Measurements from ENCODE around the gene CEP112. TPM values are rescaled to one million over a fixed set of nuclear protein-coding genes. Genes with fewer than 3 reads are reported as not detected.

Gene CEP112
- total and polyA plus RNA-seq, 2 donors (not counting 3 experiments of a cell fraction or from before 2014, with no cell fraction given) = 1.5 to 25.3 TPM

DNA sequence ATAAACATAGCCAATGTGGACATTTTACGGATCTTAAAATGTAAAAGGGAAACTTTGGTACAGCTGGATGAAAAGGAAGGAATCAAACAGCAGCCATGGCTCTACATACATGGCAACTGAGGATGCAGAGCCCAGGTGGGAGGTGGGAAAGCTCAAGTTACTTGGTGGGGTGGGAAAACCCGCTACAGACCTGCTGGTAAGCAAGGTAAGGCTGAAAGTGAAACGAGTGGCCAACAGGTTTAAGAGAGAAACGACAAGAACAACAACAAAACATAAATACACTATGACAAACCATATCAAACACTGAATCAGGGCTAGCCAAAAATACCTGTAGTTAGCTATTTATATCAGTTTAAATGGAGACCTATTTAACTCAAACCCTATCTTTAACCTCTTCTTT is 185.3 kb downstream of the CEP112 start:
- CTCF ChIA-PET = no interaction called here
- no peaks in the 10 kb centered on the region for H3K79me2 ChIP-seq (ENCODE audit: control insufficient read depth, insufficient read depth, low read length)
- dilution Hi-C loops (cut with MboI; ENCODE audit: extremely low pct_ligation_motif_present, low sequenced_read_pairs) (no loop called here), intact Hi-C loops (cut with micrococcal nuclease) (no loop called here)
- TF ChIP-seq, protein P1, sequence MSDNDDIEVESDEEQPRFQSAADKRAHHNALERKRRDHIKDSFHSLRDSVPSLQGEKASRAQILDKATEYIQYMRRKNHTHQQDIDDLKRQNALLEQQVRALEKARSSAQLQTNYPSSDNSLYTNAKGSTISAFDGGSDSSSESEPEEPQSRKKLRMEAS (IDR thresholded peaks at IDR 0.05; ENCODE audit: insufficient read depth, insufficient read length) = no peak
- TF ChIP-seq POLR2AphosphoS5 (IDR thresholded peaks at IDR 0.05; ENCODE audit: insufficient read depth, low read depth, low read length) (no peak), EZH2 (IDR thresholded peaks at IDR 0.05; ENCODE audit: borderline replicate concordance, low read depth, low read length, severe bottlenecking) (no peak), POLR2A (IDR thresholded peaks at IDR 0.05; ENCODE audit: low read depth, low read length) (no peak)
- H3K36me3 ChIP-seq (ENCODE audit: control insufficient read depth in 2 of 2, extremely low read depth in 1 of 2, insufficient read depth in 2 of 2, low read length in 2 of 2) = no peaks in the 10 kb centered on the region
- H3K9me3 ChIP-seq (replicated peaks; ENCODE audit: control insufficient read depth, insufficient read depth, low read length) = no peaks in the 10 kb centered on the region
- FAIRE-seq = no peak
- H3K27ac ChIP-seq (ENCODE audit: insufficient read depth, low read depth, low read length) = no peak overlapping the region
- no peak overlapping the region for H3K4me2 ChIP-seq (ENCODE audit: insufficient read depth, low read length)
- H3K27me3 ChIP-seq (ENCODE audit: control insufficient read depth in 2 of 2, insufficient read depth in 2 of 2, low read length in 2 of 2) = no peaks in the 10 kb centered on the region
- H3K9me1 ChIP-seq (replicated peaks; ENCODE audit: control insufficient read depth, extremely low read depth, insufficient read depth, low read length) = no peaks in the 10 kb centered on the region
- no peaks in the 10 kb centered on the region for H4K20me1 ChIP-seq (replicated peaks; ENCODE audit: control insufficient read depth, extremely low read depth, insufficient read depth, low read length)
- BruUV-seq (replicated peaks) = no TSS peak
- H3K4me1 ChIP-seq (ENCODE audit: control insufficient read depth, extremely low read depth, insufficient read depth, low read length) = no peaks in the 10 kb centered on the region
- no peak overlapping the region for H3K9ac ChIP-seq (replicated peaks; ENCODE audit: extremely low read depth, insufficient read depth, low read length)
- no peak overlapping the region for H3K4me3 ChIP-seq (replicated peaks in 1 of 3; ENCODE audit: insufficient read depth in 1 of 3, low read depth in 1 of 3, low read length in 3 of 3)
- no peak for DNase-seq (ENCODE audit: low read depth, low spot score)
- POLR2A ChIA-PET = no interaction called here
- H2AFZ ChIP-seq (ENCODE audit: low read depth, low read length) = no peak overlapping the region

DNA sequence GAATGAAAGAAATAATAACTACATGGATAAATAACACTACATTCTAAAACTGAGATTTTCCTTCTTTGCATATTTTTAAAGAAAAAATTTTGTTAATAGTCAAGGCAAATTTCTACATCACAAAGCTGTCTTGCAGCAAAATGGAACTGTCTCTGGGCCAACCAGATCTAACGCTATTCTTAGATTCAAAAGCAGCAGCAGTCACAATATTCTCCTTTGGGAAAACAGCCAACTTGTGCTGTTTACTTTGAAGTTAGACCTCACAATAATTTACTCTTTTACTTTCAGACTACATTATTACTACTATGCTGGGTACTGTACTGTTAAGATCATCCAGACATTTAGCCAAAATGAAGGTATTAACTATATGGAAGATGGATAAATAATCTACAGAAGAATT is 189.1 kb downstream of the CEP112 start:
- CTCF ChIA-PET = no interaction called here
- intact Hi-C loops (cut with micrococcal nuclease) = no loop called here
- Histone ChIP-seq H3K9ac (replicated peaks; ENCODE audit: extremely low read depth, insufficient read depth, low read length) (no peak overlapping the region), H3K9me3 (replicated peaks; ENCODE audit: control insufficient read depth, insufficient read depth, low read length) (no peaks in the 10 kb centered on the region), H3K4me3 (replicated peaks in 1 of 3; ENCODE audit: insufficient read depth in 1 of 3, low read depth in 1 of 3, low read length in 3 of 3) (no peak overlapping the region), H3K27me3 (ENCODE audit: control insufficient read depth in 2 of 2, insufficient read depth in 2 of 2, low read length in 2 of 2) (no peaks in the 10 kb centered on the region), H3K4me2 (ENCODE audit: insufficient read depth, low read length) (no peak overlapping the region), H4K20me1 (replicated peaks; ENCODE audit: control insufficient read depth, extremely low read depth, insufficient read depth, low read length) (no peaks in the 10 kb centered on the region), H3K9me1 (replicated peaks; ENCODE audit: control insufficient read depth, extremely low read depth, insufficient read depth, low read length) (no peaks in the 10 kb centered on the region), H3K79me2 (ENCODE audit: control insufficient read depth, insufficient read depth, low read length) (no peaks in the 10 kb centered on the region), H3K36me3 (ENCODE audit: control insufficient read depth in 2 of 2, extremely low read depth in 1 of 2, insufficient read depth in 2 of 2, low read length in 2 of 2) (no peaks in the 10 kb centered on the region), H3K27ac (ENCODE audit: insufficient read depth, low read depth, low read length) (no peak overlapping the region), H3K4me1 (ENCODE audit: control insufficient read depth, extremely low read depth, insufficient read depth, low read length) (no peaks in the 10 kb centered on the region), H2AFZ (ENCODE audit: low read depth, low read length) (no peak overlapping the region)
- DNase-seq (ENCODE audit: low read depth, low spot score) (peak; percentile 32), FAIRE-seq (no peak)
- dilution Hi-C loops (cut with MboI; ENCODE audit: extremely low pct_ligation_motif_present, low sequenced_read_pairs) = no loop called here
- POLR2A ChIA-PET = no interaction called here
- BruUV-seq (replicated peaks) = no TSS peak
- TF ChIP-seq JUN (IDR thresholded peaks at IDR 0.05; ENCODE audit: borderline replicate concordance, insufficient read depth, insufficient read length, low read depth) (no peak), POLR2A (IDR thresholded peaks at IDR 0.05; ENCODE audit: low read depth, low read length) (no peak), GATA2 (IDR thresholded peaks at IDR 0.05; ENCODE audit: insufficient read depth, insufficient read length, low read depth, low read length) (no peak), POLR2AphosphoS5 (IDR thresholded peaks at IDR 0.05; ENCODE audit: insufficient read depth, low read depth, low read length) (no peak), FOS (IDR thresholded peaks at IDR 0.05; ENCODE audit: borderline replicate concordance, insufficient read depth, low read length) (no peak), EZH2 (IDR thresholded peaks at IDR 0.05; ENCODE audit: borderline replicate concordance, low read depth, low read length, severe bottlenecking) (no peak), MYC (IDR thresholded peaks at IDR 0.05; ENCODE audit: low read depth, low read length) (no peak)
- TF ChIP-seq, protein P1 (IDR thresholded peaks at IDR 0.05; ENCODE audit: insufficient read depth, insufficient read length) = no peak
- TF ChIP-seq, protein P2, sequence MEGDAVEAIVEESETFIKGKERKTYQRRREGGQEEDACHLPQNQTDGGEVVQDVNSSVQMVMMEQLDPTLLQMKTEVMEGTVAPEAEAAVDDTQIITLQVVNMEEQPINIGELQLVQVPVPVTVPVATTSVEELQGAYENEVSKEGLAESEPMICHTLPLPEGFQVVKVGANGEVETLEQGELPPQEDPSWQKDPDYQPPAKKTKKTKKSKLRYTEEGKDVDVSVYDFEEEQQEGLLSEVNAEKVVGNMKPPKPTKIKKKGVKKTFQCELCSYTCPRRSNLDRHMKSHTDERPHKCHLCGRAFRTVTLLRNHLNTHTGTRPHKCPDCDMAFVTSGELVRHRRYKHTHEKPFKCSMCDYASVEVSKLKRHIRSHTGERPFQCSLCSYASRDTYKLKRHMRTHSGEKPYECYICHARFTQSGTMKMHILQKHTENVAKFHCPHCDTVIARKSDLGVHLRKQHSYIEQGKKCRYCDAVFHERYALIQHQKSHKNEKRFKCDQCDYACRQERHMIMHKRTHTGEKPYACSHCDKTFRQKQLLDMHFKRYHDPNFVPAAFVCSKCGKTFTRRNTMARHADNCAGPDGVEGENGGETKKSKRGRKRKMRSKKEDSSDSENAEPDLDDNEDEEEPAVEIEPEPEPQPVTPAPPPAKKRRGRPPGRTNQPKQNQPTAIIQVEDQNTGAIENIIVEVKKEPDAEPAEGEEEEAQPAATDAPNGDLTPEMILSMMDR (IDR thresholded peaks at IDR 0.05; ENCODE audit: extremely low read depth in 1 of 2, insufficient read depth in 1 of 2, low read depth in 1 of 2, low read length in 2 of 2) = no peak

Measured in endothelial cell of umbilical vein (primary cell).